Adrenal gland (tissue), 12 donors: ENCODE data around the gene NPR2. TPM values are rescaled to one million over a fixed set of nuclear protein-coding genes. Genes with fewer than 3 reads are reported as not detected.

Experiments used
- DNase-seq, 7 donors: peaks; one replicate each; pipeline ENCODE4 v3.0.0-alpha.2; 2019 to 2020
- H3K27ac ChIP-seq, 5 donors: fragments of 200-600 bp; sonication (generic) in 4 of 5; 1 replicate in 3 of 5; 2 replicates in 2 of 5; pipeline versions ENCODE4 v1.5.1 to v1.8.0; 2016 to 2020; ENCODE audit warnings: mild to moderate bottlenecking in 1 of 5
- H3K27me3 ChIP-seq: fragments of 200-600 bp; 2 replicates; pipeline ENCODE4 v1.8.0; 2021
- H3K36me3 ChIP-seq, 2 donors: fragments of 200-600 bp; replicated peaks in 1 of 2; 1 replicate in 1 of 2; 2 replicates in 1 of 2; pipeline versions ENCODE4 v1.5.1 to v1.8.0; 2018 to 2022
- H3K4me1 ChIP-seq, 2 donors: fragments of 200-600 bp; replicated peaks in 1 of 2; 1 replicate in 1 of 2; 2 replicates in 1 of 2; pipeline versions ENCODE4 v1.5.1 to v1.8.0; 2018 to 2021
- H3K4me3 ChIP-seq, 4 donors: fragments of 200-600 bp; sonication (generic) in 3 of 4; one replicate each; pipeline ENCODE4 v1.5.1; 2016 to 2018
- H3K9me3 ChIP-seq, 3 donors: fragments of 200-600 bp; sonication (generic) in 1 of 3; replicated peaks in 1 of 3; 1 replicate in 2 of 3; 2 replicates in 1 of 3; pipeline versions ENCODE4 v1.5.1 to v1.8.0; 2016 to 2021
- POLR2A ChIP-seq, 2 donors: fragments of 450-650 bp; IDR thresholded peaks; one replicate each; pipeline ENCODE4 v1.6.1; 2017; ENCODE audit warnings: antibody characterized with exemption in 2 of 2, mild to moderate bottlenecking in 2 of 2, moderate library complexity in 1 of 2
- WGBS, 4 donors: extraction: QIAGEN DNeasy Blood & Tissue Kit in 2 of 4; methylation state at CpG; one replicate each; pipeline versions ENCODE4 v1.1.5 to v1.1.7; 2013 to 2017; 5-methylcytosine and 5-hydroxymethylcytosine counted together
- intact Hi-C, 2 donors: fragments of 100-400 bp; cut with DNase I; formaldehyde crosslinking; loops; one replicate each; pipeline versions ENCODE4 v1.14.1 to v1.15.0; 2022 to 2023
- polyA plus RNA-seq, 3 donors: library from polyadenylated mRNA; stranded (reverse); fragments of 200-250 nt in 2 of 3; fragments of 350-450 nt in 1 of 3; fragmentation: Illumina TruSeq in 1 of 3; extraction: RNeasy Lipid Tissue Mini Kit (QIAGEN cat#74804) in 1 of 3; gene quantifications; one replicate each; pipeline ENCODE4 v1.2.3, GENCODE V29; 2013 to 2014
- total RNA-seq, 9 donors: library from RNA; depleted of rRNA in 4 of 9; stranded (reverse); fragments of >200 nt in 4 of 9; fragments of 120-200 nt in 1 of 9; fragmentation: NEBNext Ultra II Directional in 1 of 9; extraction: Animal tissue kit (Norgen Biotek cat#: 25700) in 1 of 9; gene quantifications; one replicate each; pipeline versions ENCODE4 v1.1.0 to v1.2.4, GENCODE V29; 2013 to 2023
- TF ChIP-seq, protein P1 (sequence below), 6 experiments: fragments of 450-650 bp in 4 of 6; fragments of 200-600 bp in 2 of 6; sonication (generic) in 1 of 6; IDR thresholded peaks; 1 replicate in 5 of 6; 2 replicates in 1 of 6; pipeline versions ENCODE4 v1.5.1 to v1.8.0; 2016 to 2021; ENCODE audit warnings: antibody characterized with exemption in 6 of 6, mild to moderate bottlenecking in 2 of 6, moderate library complexity in 1 of 6
- donor health status: healthy with polysubstance abuse.
- donor health status: Bipolar disorder and iron deficiency.
- donor health status: DM: yes; HTN: yes; CAD: no.
- donor health status: DM: no; HTN: no; CAD: no.
- donor health status: DM: no; HTN: no; CAD: no.
- donor health status: DM: yes; HTN: yes; CAD: no.

Gene NPR2
- total and polyA plus RNA-seq, 12 donors, result 5.6 to 69.9 (median 24.1) TPM

DNA sequence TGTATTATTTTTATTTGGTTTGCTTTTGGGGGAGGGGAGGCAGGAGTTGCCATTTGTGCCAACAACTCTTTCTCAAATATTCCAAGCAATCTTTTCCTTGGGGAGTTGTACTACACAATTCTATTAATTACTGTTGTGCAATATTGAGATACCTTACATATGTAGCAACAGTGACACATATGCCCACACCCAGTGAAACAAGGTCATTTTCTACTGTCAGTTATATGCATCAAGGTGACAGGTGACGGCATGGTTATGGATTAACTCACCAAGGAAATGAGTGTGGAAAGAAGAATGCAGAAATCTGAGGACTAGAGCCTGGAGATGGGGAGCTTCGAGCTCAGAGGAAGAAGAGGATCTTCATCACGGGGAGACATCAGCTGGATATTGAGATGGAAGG is 19.4 kb upstream of the NPR2 start:
- Histone ChIP-seq H3K27ac (peak overlapping the region in 2 of 5 donors; percentile 5 to 68), H3K36me3 (no peaks in the 10 kb centered on the region), H3K27me3 (no peaks in the 10 kb centered on the region), H3K9me3 (no peaks in the 10 kb centered on the region), H3K4me3 (no peak overlapping the region), H3K4me1 (peaks cover 18 to 32% of the 10 kb centered on the region in 2 donors)
- 68 to 81% (median 74%) methylated on average over 3 of the region's 3 CpGs for WGBS, 4 donors
- intact Hi-C loops, result no loop called here
- TF ChIP-seq, protein P1, sequence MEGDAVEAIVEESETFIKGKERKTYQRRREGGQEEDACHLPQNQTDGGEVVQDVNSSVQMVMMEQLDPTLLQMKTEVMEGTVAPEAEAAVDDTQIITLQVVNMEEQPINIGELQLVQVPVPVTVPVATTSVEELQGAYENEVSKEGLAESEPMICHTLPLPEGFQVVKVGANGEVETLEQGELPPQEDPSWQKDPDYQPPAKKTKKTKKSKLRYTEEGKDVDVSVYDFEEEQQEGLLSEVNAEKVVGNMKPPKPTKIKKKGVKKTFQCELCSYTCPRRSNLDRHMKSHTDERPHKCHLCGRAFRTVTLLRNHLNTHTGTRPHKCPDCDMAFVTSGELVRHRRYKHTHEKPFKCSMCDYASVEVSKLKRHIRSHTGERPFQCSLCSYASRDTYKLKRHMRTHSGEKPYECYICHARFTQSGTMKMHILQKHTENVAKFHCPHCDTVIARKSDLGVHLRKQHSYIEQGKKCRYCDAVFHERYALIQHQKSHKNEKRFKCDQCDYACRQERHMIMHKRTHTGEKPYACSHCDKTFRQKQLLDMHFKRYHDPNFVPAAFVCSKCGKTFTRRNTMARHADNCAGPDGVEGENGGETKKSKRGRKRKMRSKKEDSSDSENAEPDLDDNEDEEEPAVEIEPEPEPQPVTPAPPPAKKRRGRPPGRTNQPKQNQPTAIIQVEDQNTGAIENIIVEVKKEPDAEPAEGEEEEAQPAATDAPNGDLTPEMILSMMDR (IDR thresholded peaks at IDR 0.05), result no peak
- no peak for TF ChIP-seq POLR2A (IDR thresholded peaks at IDR 0.05)
- no peak for DNase-seq

DNA sequence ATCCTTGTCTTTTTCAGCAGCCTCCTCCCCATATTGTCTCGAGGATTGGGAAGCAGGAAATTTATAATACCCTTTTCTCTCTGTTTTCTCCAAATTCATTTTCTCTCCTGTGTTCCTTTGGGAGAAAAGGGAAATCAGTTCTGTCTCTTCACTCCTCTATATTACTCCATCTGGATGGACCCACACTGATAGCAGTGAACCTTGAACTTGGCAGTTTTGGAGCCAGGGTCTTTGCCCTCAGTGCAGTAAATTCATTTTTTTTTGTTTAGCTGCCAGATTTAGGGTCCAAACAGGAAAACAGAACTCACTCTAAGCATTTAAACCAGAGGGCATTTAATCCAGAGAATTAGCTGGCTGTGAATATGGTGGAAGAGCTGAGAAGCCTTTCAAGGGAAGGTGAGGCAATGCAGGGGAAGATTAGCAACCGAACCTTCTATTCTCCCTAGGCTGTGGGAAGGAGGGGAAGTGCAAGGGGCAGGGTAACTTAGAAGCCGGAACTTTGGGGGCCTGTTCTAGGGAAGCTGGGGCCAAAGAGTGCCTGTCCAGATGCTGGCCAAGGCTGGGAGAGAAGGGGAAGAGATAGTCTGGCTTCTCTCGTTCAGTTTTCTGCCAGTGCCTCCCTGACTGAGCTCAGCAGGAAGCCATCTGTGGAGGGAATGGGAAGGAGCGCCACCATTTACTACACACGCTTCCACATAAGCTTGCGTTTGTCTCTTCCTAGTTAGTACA is 16.3 kb upstream of the NPR2 start:
- WGBS, 4 donors, result 58 to 63% (median 61%) methylated on average over 7 of the region's 7 CpGs
- no peak overlapping the region for H3K4me3 ChIP-seq
- H3K4me1 ChIP-seq, result peaks cover 18 to 32% of the 10 kb centered on the region in 2 donors
- DNase-seq, result peak in 4 of 7 donors; percentile 31 to 43 (median 38)
- no peaks in the 10 kb centered on the region for H3K9me3 ChIP-seq
- H3K27me3 ChIP-seq, result no peaks in the 10 kb centered on the region
- TF ChIP-seq, protein P1 (IDR thresholded peaks at IDR 0.05), result no peak
- TF ChIP-seq POLR2A (IDR thresholded peaks at IDR 0.05), result no peak
- peak overlapping the region in 3 of 5 donors; percentile 28 to 53 (median 28) for H3K27ac ChIP-seq
- intact Hi-C loops, result no loop called here
- no peaks in the 10 kb centered on the region for H3K36me3 ChIP-seq

DNA sequence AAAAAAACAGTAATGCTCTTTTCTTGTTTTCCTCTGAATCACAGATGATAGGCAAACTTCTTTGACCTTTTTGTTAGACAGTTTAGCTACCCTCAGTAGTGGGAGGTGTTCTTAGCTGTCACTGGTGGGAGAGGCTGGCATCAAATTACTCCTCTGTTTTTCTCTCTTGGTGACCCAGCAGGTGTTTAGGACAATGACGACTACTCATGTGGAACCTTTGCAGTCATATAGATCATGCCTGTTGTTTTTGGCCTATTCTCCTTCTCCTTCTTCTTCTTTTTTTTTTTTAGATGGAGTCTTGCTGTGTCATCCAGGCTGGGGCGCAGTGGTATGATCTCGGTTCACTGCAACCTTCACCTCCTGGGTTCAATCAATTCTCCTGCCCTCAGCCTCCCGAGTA is 15.4 kb upstream of the NPR2 start:
- H3K27me3 ChIP-seq, result no peaks in the 10 kb centered on the region
- intact Hi-C loops, result no loop called here
- DNase-seq, result no peak
- H3K4me1 ChIP-seq, result peaks cover 9 to 22% of the 10 kb centered on the region in 2 donors
- no peak overlapping the region for H3K4me3 ChIP-seq
- WGBS, 4 donors, result 42 to 58% (median 48%) methylated on average over 4 of the region's 4 CpGs
- TF ChIP-seq POLR2A (IDR thresholded peaks at IDR 0.05), result no peak
- TF ChIP-seq, protein P1 (IDR thresholded peaks at IDR 0.05), result no peak
- peak overlapping the region in 2 of 5 donors; percentile 28 to 29 for H3K27ac ChIP-seq
- H3K36me3 ChIP-seq, result no peaks in the 10 kb centered on the region
- H3K9me3 ChIP-seq, result no peaks in the 10 kb centered on the region

DNA sequence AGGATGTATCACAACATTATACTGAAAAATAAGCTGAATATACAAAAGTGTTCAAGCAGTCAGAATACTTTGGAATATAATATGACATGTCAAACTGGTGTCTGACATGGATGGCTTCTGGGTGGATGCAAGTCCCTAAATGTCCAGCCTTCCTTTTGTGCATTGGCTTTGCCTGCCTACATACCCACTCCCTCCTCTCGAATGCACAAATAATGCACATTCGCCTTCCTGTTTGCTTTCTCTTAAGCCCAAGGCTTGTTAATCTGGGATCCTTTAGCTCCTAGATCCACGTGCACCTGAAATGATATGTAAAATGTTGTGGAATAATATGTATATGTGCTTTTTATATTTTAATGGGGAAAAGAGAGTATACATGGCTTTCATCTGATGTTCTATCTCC is 12.9 kb upstream of the NPR2 start:
- H3K4me1 ChIP-seq, result peaks cover 0 to 9% of the 10 kb centered on the region in 2 donors
- 89 to 93% (median 91%) methylated on average over 3 of the region's 3 CpGs for WGBS, 4 donors
- TF ChIP-seq, protein P1 (IDR thresholded peaks at IDR 0.05), result no peak
- no peak for TF ChIP-seq POLR2A (IDR thresholded peaks at IDR 0.05)
- intact Hi-C loops, result no loop called here
- no peaks in the 10 kb centered on the region for H3K9me3 ChIP-seq
- H3K27ac ChIP-seq, result no peak overlapping the region
- H3K27me3 ChIP-seq, result no peaks in the 10 kb centered on the region
- H3K4me3 ChIP-seq, result no peak overlapping the region
- DNase-seq, result no peak
- no peaks in the 10 kb centered on the region for H3K36me3 ChIP-seq
